Calu3 (cell line): Measurements from ENCODE around the gene XAB2. TPM values are rescaled to one million over a fixed set of nuclear protein-coding genes. Genes with fewer than 3 reads are reported as not detected.

ENCODE experiments used
- BruUV-seq: library from RNA; stranded (reverse); fragments of 400-500 nt; replicated peaks from 2 replicates; lab custom pipeline; 2021; lab: Mats Ljungman, UMichigan
- CTCF ChIA-PET: fragments of 300-600 bp; sonication (Branson Sonifier 250); formaldehyde crosslinking; loops from one replicate; lab custom pipeline; 2022; ENCODE audit warnings: antibody characterized with exemption; lab: Charles Lee
- DNase-seq: peaks from one replicate; pipeline ENCODE4 v3.0.0; 2022
- H3K27ac Mint-ChIP-seq: one replicate; pipeline ENCODE4 v1.8.0; 2022; ENCODE audit warnings: mixed read lengths; ENCODE audit not compliant: unreplicated experiment
- H3K27me3 Mint-ChIP-seq: one replicate; pipeline ENCODE4 v1.8.0; 2022; ENCODE audit warnings: mixed read lengths; ENCODE audit not compliant: unreplicated experiment
- H3K36me3 Mint-ChIP-seq: one replicate; pipeline ENCODE4 v1.8.0; 2022; ENCODE audit warnings: mild to moderate bottlenecking, moderate library complexity, mixed read lengths; ENCODE audit not compliant: insufficient read depth, unreplicated experiment
- H3K4me1 Mint-ChIP-seq: one replicate; pipeline ENCODE4 v1.8.0; 2022; ENCODE audit warnings: mild to moderate bottlenecking, low read depth, mixed read lengths; ENCODE audit not compliant: unreplicated experiment
- H3K4me3 Mint-ChIP-seq: one replicate; pipeline ENCODE4 v1.8.0; 2022; ENCODE audit warnings: mild to moderate bottlenecking, low read depth, moderate library complexity, mixed read lengths; ENCODE audit not compliant: unreplicated experiment
- H3K9me3 Mint-ChIP-seq: one replicate; pipeline ENCODE4 v1.8.0; 2022; ENCODE audit warnings: low read depth, mixed read lengths; ENCODE audit not compliant: unreplicated experiment
- intact Hi-C: fragments of 100-400 bp; cut with micrococcal nuclease; formaldehyde crosslinking; loops from one replicate; pipeline ENCODE4 v1.10.0; 2022; ENCODE audit not compliant: unreplicated experiment
- total RNA-seq: library from RNA; stranded (reverse); gene quantifications from 2 replicates; pipeline ENCODE4 v1.2.3, GENCODE V29; 2022
- TF ChIP-seq, protein P1 (sequence below): fragments of 200-600 bp; IDR thresholded peaks from one replicate; pipeline ENCODE4 v1.8.0; 2022; ENCODE audit warnings: antibody characterized with exemption; ENCODE audit not compliant: unreplicated experiment

XAB2 gene
- total RNA-seq, 1 experiment from 2014 or later: 33.0 TPM

DNA sequence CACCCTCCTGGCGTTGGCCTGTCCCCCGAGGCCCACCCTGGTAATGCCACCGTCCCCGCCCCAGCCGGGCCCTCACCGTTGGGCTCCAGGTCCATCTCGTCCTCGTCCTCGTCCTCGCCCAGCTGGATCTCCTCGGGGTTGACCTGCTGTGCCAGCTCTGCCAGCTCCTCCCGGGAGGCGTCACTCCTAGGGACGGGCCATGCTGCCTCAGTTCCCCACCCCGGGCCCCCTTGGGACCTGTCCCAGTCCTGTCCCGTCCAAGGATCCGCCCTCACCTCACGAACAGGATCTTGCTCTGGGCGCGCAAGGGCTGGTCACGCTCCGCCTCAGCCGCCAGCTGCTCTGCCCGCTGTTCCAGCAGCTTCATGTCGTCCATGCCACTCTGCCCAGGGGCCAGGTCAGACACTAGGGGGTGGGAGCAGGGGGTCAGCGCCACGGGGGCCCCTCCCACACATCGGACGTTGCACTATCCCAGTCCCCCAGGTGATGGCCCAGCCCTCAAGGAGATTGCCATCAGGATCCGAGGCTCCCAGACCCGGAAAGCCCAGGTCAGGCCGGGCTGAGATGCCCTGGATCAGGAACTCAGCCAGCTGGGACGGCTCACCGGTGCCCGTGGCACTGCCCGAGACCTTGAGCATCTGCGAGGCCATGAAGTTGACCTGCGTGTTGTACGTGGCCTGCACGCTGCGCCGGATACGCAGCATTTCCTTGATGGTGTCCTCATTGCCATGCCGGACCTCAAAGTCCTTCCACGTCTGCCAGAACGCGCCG is 9.5 kb downstream of the XAB2 start:
- TF ChIP-seq, protein P1, sequence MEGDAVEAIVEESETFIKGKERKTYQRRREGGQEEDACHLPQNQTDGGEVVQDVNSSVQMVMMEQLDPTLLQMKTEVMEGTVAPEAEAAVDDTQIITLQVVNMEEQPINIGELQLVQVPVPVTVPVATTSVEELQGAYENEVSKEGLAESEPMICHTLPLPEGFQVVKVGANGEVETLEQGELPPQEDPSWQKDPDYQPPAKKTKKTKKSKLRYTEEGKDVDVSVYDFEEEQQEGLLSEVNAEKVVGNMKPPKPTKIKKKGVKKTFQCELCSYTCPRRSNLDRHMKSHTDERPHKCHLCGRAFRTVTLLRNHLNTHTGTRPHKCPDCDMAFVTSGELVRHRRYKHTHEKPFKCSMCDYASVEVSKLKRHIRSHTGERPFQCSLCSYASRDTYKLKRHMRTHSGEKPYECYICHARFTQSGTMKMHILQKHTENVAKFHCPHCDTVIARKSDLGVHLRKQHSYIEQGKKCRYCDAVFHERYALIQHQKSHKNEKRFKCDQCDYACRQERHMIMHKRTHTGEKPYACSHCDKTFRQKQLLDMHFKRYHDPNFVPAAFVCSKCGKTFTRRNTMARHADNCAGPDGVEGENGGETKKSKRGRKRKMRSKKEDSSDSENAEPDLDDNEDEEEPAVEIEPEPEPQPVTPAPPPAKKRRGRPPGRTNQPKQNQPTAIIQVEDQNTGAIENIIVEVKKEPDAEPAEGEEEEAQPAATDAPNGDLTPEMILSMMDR: no peak
- Mint-ChIP-seq H3K27me3 (no peaks in the 10 kb centered on the region), H3K36me3 (peaks cover 50% of the 10 kb centered on the region), H3K4me1 (peaks cover 13% of the 10 kb centered on the region), H3K9me3 (no peaks in the 10 kb centered on the region), H3K4me3 (no peak overlapping the region), H3K27ac (no peak overlapping the region)
- TSS peak; percentile 36 for BruUV-seq
- CTCF ChIA-PET: interaction anchor here (0.6 to 2.1 kb wide), 3 partner anchors 10 to 61 kb away, joined by 3 to 8 read pairs (median 3); partner anchors contain the start of genes PET100 and TRAPPC5
- no peak for DNase-seq
- intact Hi-C loops: no loop called here

DNA sequence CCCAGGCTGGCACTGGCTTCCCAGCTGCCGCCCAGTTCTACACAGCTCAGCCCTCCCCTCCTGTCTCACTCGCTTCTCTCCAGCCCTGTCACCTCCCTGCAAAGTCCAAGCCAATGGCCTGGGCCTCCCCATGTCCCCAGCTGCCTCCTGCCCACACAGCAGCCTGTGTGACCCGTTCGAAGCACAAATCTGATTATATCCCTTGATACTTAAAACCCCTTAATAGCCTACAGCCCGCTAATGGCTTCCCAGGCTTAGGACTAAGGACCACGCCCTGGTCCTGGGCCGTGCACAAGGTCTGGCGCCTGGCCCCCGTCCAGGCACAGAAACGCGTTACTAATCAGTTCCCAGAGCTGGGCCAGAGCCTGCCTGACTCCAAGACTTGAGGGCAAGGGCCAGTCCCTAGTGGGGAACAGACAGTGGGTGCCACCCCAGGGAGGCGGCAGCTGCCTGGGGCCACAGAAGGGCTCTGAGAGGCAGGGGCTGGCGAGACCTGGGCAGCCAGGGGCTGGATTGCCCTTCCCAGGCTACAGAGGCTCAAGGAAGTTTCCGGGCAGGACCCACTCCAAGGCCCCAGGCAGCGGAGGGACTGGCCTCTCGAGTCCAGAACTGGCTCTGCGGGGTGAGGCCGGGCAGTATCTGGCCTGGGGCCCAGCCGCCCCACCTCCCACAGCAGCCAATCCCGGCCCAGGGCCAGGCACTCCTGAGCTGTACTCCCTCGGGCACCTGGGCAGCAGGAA is 10.4 kb downstream of the XAB2 start:
- Mint-ChIP-seq H3K9me3 (no peaks in the 10 kb centered on the region), H3K4me1 (peaks cover 13% of the 10 kb centered on the region), H3K27ac (peak overlapping the region; percentile 90), H3K4me3 (peak overlapping the region; percentile 43), H3K27me3 (no peaks in the 10 kb centered on the region), H3K36me3 (peaks cover 49% of the 10 kb centered on the region)
- TF ChIP-seq, protein P1: no peak
- intact Hi-C loops: no loop called here
- DNase-seq: peak; percentile 83
- CTCF ChIA-PET: interaction anchor here (0.6 to 2.1 kb wide), 3 partner anchors 11 to 62 kb away, joined by 3 to 8 read pairs (median 3); partner anchors contain the start of genes PET100 and TRAPPC5
- no TSS peak for BruUV-seq

DNA sequence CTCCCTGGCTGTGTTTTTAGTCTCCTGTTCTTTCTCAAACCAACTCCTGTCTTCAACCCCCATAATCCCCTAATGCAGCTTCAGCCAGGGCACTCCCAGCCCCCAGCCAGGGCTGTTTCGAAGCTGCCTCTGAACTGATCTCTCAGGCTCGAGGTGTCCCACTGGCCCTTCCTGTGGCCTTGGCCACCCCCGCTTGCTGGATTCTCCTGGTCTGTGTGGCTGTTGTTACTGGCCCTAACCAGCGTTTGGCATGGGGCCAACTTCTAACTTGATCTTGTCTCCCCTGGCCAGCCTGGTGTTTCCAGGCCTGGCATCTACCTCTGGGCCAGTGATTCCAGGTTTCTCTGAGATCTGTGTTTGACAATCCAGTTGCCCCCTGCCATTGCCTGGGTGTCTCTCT is 11.0 kb downstream of the XAB2 start:
- peaks cover 48% of the 10 kb centered on the region for H3K36me3 Mint-ChIP-seq
- intact Hi-C loops: no loop called here

DNA sequence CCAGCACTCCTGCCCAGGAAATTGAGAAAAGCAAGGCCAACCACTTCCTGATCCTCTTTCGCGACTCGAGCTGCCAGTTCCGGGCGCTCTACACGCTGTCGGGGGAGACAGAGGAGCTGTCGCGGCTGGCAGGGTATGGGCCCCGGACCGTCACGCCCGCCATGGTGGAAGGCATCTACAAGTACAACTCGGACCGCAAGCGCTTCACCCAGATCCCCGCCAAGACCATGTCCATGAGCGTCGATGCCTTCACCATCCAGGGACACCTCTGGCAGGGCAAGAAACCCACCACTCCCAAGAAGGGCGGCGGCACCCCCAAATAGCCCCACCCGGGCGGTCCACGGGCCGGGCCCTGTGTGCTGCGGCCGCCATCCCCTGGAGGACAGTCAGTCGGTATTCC is 11.6 kb downstream of the XAB2 start:
- Mint-ChIP-seq H3K27ac (peak overlapping the region; percentile 90), H3K36me3 (peaks cover 48% of the 10 kb centered on the region), H3K4me1 (peaks cover 13% of the 10 kb centered on the region), H3K9me3 (no peaks in the 10 kb centered on the region), H3K4me3 (no peak overlapping the region), H3K27me3 (no peaks in the 10 kb centered on the region)
- no peak for DNase-seq
- TF ChIP-seq, protein P1: no peak
- CTCF ChIA-PET: interaction anchor here (2.1 kb wide), 1 partner anchor 49 kb away, joined by 8 read pairs; no protein-coding TSS in a partner anchor
- no TSS peak for BruUV-seq
- intact Hi-C loops: no loop called here

More for the DNA sequence above, 11.0 kb downstream of the XAB2 start:
- H3K9me3 Mint-ChIP-seq: no peaks in the 10 kb centered on the region
- no TSS peak for BruUV-seq
- CTCF ChIA-PET: interaction anchor here (2.1 kb wide), 1 partner anchor 50 kb away, joined by 8 read pairs; no protein-coding TSS in a partner anchor
- H3K27me3 Mint-ChIP-seq: no peaks in the 10 kb centered on the region
- peak; percentile 34 for DNase-seq
- H3K27ac Mint-ChIP-seq: peak overlapping the region; percentile 90
- peaks cover 13% of the 10 kb centered on the region for H3K4me1 Mint-ChIP-seq
- peak overlapping the region; percentile 43 for H3K4me3 Mint-ChIP-seq
- TF ChIP-seq, protein P1: no peak
